ENCODE data around the gene SCAPER. TPM values are rescaled to one million over a fixed set of nuclear protein-coding genes. Genes with fewer than 3 reads are reported as not detected.

The SCAPER gene
- polyA plus RNA-seq, 1 donor from 2014 or later = 77.1 TPM

GRCh38 chr15:76682833-76683232, 222.3 kb downstream of the SCAPER start:
- H4K20me1 ChIP-seq (ENCODE audit: insufficient read depth) = no peaks in the 10 kb centered on the region
- no peak overlapping the region for H3K27ac ChIP-seq (ENCODE audit: low read length)
- H3K9ac ChIP-seq (ENCODE audit: low read length) = no peak overlapping the region
- no peak overlapping the region for H2AFZ ChIP-seq (ENCODE audit: low read depth, low read length)
- no peaks in the 10 kb centered on the region for H3K9me3 ChIP-seq (ENCODE audit: low read length)
- no peaks in the 10 kb centered on the region for H3K27me3 ChIP-seq (ENCODE audit: insufficient read depth, low read depth, low read length)
- no peak overlapping the region for H3K4me2 ChIP-seq (ENCODE audit: low read length)
- no peaks in the 10 kb centered on the region for H3K9me2 ChIP-seq (ENCODE audit: insufficient read depth, low read length)
- no peaks in the 10 kb centered on the region for H3F3A ChIP-seq (ENCODE audit: insufficient read depth, low read length, poor library complexity, severe bottlenecking)
- no peak overlapping the region for H3K4me3 ChIP-seq (ENCODE audit: low read length)
- H3K79me2 ChIP-seq (replicated peaks; ENCODE audit: insufficient read depth, low read length) = no peaks in the 10 kb centered on the region
- no peak for TF ChIP-seq EP300 (conservative IDR thresholded peaks at IDR 0.05; ENCODE audit: poor library complexity, severe bottlenecking)
- no peaks in the 10 kb centered on the region for H3K36me3 ChIP-seq (ENCODE audit: insufficient read depth, low read length)

GRCh38 chr15:76682259-76682658, 222.9 kb downstream of the SCAPER start:
- H2AFZ ChIP-seq (ENCODE audit: low read depth, low read length) = no peak overlapping the region
- no peaks in the 10 kb centered on the region for H3F3A ChIP-seq (ENCODE audit: insufficient read depth, low read length, poor library complexity, severe bottlenecking)
- no peaks in the 10 kb centered on the region for H3K9me2 ChIP-seq (ENCODE audit: insufficient read depth, low read length)
- no peaks in the 10 kb centered on the region for H4K20me1 ChIP-seq (ENCODE audit: insufficient read depth)
- H3K9me3 ChIP-seq (ENCODE audit: low read length) = no peaks in the 10 kb centered on the region
- no peak overlapping the region for H3K9ac ChIP-seq (ENCODE audit: low read length)
- H3K4me3 ChIP-seq (ENCODE audit: low read length) = no peak overlapping the region
- no peaks in the 10 kb centered on the region for H3K27me3 ChIP-seq (ENCODE audit: insufficient read depth, low read depth, low read length)
- H3K4me2 ChIP-seq (ENCODE audit: low read length) = no peak overlapping the region
- TF ChIP-seq REST (IDR thresholded peaks at IDR 0.05; ENCODE audit: borderline replicate concordance) (no peak), CTCF (IDR thresholded peaks at IDR 0.05; ENCODE audit: poor library complexity, severe bottlenecking) (no peak), EZH2 (IDR thresholded peaks at IDR 0.05; ENCODE audit: borderline replicate concordance, insufficient read depth, low read length, poor library complexity, severe bottlenecking) (no peak)
- no peaks in the 10 kb centered on the region for H3K36me3 ChIP-seq (ENCODE audit: insufficient read depth, low read length)
- no peak overlapping the region for H3K27ac ChIP-seq (ENCODE audit: low read length)
- no peaks in the 10 kb centered on the region for H3K79me2 ChIP-seq (replicated peaks; ENCODE audit: insufficient read depth, low read length)

GRCh38 chr15:76678766-76679165, 226.4 kb downstream of the SCAPER start:
- Histone ChIP-seq H3F3A (ENCODE audit: insufficient read depth, low read length, poor library complexity, severe bottlenecking) (no peaks in the 10 kb centered on the region), H3K36me3 (ENCODE audit: insufficient read depth, low read length) (no peaks in the 10 kb centered on the region), H3K27ac (ENCODE audit: low read length) (no peak overlapping the region), H2AFZ (ENCODE audit: low read depth, low read length) (no peak overlapping the region), H3K4me3 (ENCODE audit: low read length) (no peak overlapping the region), H3K9me3 (ENCODE audit: low read length) (no peaks in the 10 kb centered on the region), H3K79me2 (replicated peaks; ENCODE audit: insufficient read depth, low read length) (no peaks in the 10 kb centered on the region), H3K9me2 (ENCODE audit: insufficient read depth, low read length) (no peaks in the 10 kb centered on the region), H3K27me3 (ENCODE audit: insufficient read depth, low read depth, low read length) (no peaks in the 10 kb centered on the region), H4K20me1 (ENCODE audit: insufficient read depth) (no peaks in the 10 kb centered on the region), H3K4me2 (ENCODE audit: low read length) (no peak overlapping the region), H3K9ac (ENCODE audit: low read length) (no peak overlapping the region)
- TF ChIP-seq POLR2AphosphoS5 (IDR thresholded peaks at IDR 0.05) (no peak), EP300 (conservative IDR thresholded peaks at IDR 0.05; ENCODE audit: poor library complexity, severe bottlenecking) (no peak), TAF1 (IDR thresholded peaks at IDR 0.05; ENCODE audit: low read depth) (no peak), RAD21 (conservative IDR thresholded peaks at IDR 0.05) (no peak)
